ENCODE data around the gene B3GAT3.
"Not testable (repeated sequence)": the region's sequence is repeated elsewhere in the genome, so short reads cannot be mapped to it uniquely, and the experiment has no call there.

Gene B3GAT3

GRCh38 chr11:62621567-62622470 is at the start of gene B3GAT3:
Gene B3GAT3, minus strand, starts transcription at chr11:62621986. Its CDS starts 39 bp downstream, at chr11:62621947.
- peak; percentile 94 to 95 (median 95) for DNase-seq (ENCODE audit: low read depth in 2 of 3, low spot score in 1 of 3)

DNA sequence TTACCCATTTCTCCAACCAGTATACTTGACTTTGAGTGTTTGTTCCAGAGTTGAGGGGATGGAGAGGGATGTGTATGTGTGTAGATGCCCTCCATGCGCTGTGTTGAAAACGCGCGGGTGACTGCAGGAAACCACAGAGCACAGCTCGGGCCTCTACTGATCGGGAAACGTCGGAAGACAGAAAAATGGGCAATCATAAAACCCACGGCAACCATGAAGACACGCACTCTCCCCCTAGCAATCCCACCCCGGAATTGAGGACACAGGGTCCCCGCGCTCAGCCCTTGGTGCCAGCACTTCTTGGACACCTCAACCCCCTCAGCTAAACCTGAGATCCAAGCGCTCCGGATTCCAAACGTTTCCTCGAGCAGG is 49.4 kb upstream of the B3GAT3 start:
- DNase-seq (ENCODE audit: low read depth in 2 of 3, low spot score in 1 of 3): no peak

GRCh38 chr11:62669420-62670161 is 47.8 kb upstream of the B3GAT3 start:
- DNase-seq (ENCODE audit: low read depth in 2 of 3, low spot score in 1 of 3): no peak

DNA sequence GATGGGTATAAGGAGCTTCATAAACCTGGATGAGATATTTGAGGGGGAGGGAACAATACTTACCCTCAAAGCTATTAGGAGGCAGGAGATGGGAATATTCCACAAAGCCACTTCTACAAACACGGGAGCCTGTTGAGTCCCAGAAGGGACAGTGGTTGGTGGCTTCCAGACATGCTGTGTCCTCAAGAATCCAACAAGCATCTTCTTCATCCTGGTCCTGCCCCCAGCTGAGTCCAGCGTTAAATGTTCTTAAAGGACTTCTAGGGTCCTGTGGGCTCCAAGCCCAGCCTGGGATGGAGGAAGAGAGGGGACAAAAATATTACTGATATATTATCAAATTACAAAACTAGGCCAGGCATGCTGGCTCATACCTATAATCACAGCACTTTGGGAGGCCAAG is 45.7 kb upstream of the B3GAT3 start:
- no peak for DNase-seq (ENCODE audit: low read depth in 2 of 3, low spot score in 1 of 3)

DNA sequence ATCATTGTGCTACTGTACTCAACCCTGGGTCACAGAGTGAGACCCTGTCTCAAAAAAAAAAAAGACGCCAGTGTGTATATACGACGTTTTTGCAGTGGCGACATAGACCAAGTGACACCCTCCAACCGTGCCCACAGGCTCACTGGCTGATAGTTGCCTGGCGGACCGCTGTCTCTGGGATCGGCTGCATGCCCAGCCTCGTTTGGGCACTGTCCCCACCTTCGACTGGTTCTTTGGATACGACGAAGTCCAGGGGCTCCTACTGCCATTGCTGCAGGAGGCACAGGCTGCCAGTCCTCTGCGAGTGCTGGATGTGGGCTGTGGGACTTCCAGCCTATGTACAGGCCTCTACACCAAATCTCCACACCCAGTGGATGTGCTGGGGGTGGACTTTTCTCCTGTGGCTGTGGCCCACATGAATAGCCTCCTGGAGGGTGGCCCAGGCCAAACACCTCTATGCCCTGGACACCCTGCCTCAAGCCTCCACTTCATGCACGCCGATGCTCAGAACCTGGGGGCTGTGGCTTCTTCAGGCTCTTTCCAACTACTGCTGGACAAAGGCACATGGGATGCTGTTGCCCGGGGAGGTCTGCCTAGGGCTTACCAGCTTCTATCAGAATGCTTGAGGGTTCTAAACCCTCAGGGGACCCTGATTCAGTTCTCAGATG is 44.6 kb upstream of the B3GAT3 start:
- no peak for DNase-seq (ENCODE audit: low read depth in 2 of 3, low spot score in 1 of 3)

- peak in 1 of 3 donors; percentile 38 for DNase-seq (ENCODE audit: low read depth in 2 of 3, low spot score in 1 of 3)
These were observed 43.9 kb upstream of the B3GAT3 start for GRCh38 chr11:62665599-62666258.

- peak; percentile 94 to 98 (median 95) for DNase-seq (ENCODE audit: low read depth in 2 of 3, low spot score in 1 of 3)
These were observed 43.4 kb upstream of the B3GAT3 start, which contains the start of the genes C11orf98 and CSKMT for GRCh38 chr11:62665075-62665598. Gene C11orf98, minus strand, starts transcription at chr11:62665210. Its CDS starts 41 bp downstream, at chr11:62665169. Gene CSKMT, plus strand, starts transcription at chr11:62665312. Its CDS starts 568 bp downstream, at chr11:62665880.

- peak in 1 of 3 donors; percentile 40 for DNase-seq (ENCODE audit: low read depth in 2 of 3, low spot score in 1 of 3)
These were observed 42.8 kb upstream of the B3GAT3 start for GRCh38 chr11:62664405-62665074.

GRCh38 chr11:62656796-62657429 is 35.1 kb upstream of the B3GAT3 start:
- no peak for DNase-seq (ENCODE audit: low read depth in 2 of 3, low spot score in 1 of 3)

GRCh38 chr11:62654297-62654696 is 32.5 kb upstream of the B3GAT3 start:
- DNase-seq (ENCODE audit: low read depth in 2 of 3, low spot score in 1 of 3): no peak

DNA sequence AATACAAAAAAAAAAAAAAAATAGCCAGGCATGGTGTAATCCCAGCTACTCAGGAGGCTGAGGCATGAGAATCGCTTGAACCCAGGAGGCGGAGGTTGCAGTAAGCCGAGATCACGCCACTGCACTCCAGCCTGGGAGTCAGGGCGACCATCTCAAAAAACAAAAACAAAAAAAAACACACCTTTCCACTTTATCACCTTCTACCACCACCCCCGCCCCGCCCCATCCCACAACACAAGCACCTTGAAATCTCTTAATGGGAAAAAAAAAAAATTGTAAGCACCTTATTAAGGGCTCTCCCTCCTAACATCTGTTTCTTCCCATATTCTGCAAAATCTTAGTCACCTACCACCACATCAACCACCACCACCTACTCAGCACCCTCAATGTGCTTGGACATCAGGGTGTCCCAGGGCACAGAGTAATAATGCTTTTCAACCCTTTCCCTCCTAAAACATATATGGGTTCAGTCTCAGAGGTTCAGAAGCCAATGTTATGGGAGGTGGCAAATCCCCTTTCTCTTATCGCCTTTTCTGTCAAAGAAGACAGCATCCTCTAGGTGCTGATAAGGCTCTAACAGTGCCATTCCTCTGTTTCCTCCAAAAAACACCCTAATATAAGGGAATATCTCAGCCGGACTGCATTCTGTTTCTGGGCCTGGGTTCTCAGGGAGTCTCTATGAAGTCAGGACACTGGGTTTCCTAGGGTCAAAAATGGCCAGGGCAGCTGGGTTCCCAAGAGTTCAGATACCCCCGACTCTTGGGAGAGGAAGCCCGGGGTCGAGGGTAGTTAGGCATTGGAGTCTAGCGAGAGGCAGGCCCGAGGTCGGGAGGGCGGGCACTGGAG is 30.6 kb upstream of the B3GAT3 start:
- no peak for DNase-seq (ENCODE audit: low read depth in 2 of 3, low spot score in 1 of 3)

GRCh38 chr11:62650283-62650682 is 28.5 kb upstream of the B3GAT3 start:
- not testable (repeated sequence) for DNase-seq (ENCODE audit: low read depth in 2 of 3, low spot score in 1 of 3)

DNA sequence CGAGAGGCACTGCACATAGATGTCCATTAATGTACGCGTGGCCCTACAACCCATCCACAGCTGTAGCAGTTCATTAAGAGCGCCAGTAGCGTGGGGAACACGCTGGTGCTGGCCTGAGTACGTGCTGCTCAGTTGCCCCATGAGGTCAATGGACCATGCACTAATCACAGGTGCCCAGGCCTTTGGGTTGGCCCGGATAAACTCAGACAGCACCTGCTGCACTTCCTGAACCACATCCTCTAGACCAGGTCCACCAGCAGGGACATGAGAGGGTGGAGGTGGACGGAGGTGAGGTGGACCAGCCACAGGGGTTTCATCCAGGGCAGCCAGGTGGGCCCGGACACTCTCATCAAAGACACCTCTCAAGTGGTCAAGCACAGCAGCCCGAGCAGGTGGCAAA is 27.7 kb upstream of the B3GAT3 start:
- DNase-seq (ENCODE audit: low read depth in 2 of 3, low spot score in 1 of 3): no peak

- no peak for DNase-seq (ENCODE audit: low read depth in 2 of 3, low spot score in 1 of 3)
These were observed 27.2 kb upstream of the B3GAT3 start for GRCh38 chr11:62648967-62649364.

DNA sequence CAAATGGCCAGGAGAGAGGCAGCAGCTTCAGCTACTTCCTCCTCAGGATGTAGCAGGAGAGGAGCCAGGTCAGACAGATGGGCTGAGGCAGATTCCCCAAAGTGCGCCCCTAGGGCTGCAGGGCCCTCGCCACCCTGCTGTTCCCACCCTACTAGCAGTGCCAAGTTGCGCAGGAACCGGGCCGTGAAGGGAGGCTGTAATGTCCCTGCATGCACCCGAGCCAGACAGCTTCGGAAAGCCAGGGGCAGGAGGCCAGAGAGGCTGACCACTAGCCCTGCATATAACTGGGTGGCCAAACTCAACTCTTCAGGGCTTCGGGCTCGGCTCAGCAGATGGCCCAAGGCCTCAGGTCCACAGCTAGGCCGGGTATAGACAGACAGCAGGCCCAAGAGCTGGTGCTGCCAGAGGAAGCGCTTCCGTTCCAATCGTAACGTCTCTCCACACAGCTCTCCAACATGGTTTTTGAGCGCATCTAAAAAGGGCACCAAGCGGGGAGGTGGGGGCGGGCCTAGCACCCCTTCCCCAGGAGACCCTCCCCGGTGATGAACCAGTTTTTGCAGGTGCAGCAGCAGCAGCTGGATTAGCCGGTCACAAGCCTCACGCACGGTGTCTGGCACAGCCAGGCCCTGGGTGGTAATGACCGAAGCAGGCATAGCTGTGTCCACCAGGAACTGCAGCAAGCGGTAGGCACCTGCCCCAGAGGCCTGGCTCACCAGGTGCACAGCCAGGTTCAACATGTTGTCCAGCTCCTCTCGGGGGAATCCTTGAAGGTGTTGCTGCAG is 26.6 kb upstream of the B3GAT3 start:
- no peak for DNase-seq (ENCODE audit: low read depth in 2 of 3, low spot score in 1 of 3)

- no peak for DNase-seq (ENCODE audit: low read depth in 2 of 3, low spot score in 1 of 3)
These were observed 25.8 kb upstream of the B3GAT3 start for GRCh38 chr11:62647609-62648005.

- DNase-seq (ENCODE audit: low read depth in 2 of 3, low spot score in 1 of 3): no peak
These were observed 25.2 kb upstream of the B3GAT3 start for GRCh38 chr11:62646825-62647608.

Data from stimulated activated CD4-positive, alpha-beta T cell treated with anti-CD3 and anti-CD28 coated beads, Interleukin-12 subunit alpha, Interleukin-12 subunit beta, amount 100 ng/mL, for 48 hours (primary cell).